HEK293 (cell line): ENCODE results near the gene IP6K3.

Source experiments
- CTCF ChIA-PET: fragments of 350-600 bp; formaldehyde crosslinking; extraction: SDS; loops from one replicate; lab custom pipeline; 2021; ENCODE audit warnings: antibody characterized with exemption; lab: Yijun Ruan, JAX
- POLR2A ChIA-PET: fragments of 300-600 bp; formaldehyde crosslinking; extraction: SDS; loops from one replicate; lab custom pipeline; 2020; ENCODE audit warnings: antibody characterized with exemption, inconsistent platforms; lab: Yijun Ruan, JAX
- H3K27ac ChIP-seq: fragments of 200-500 bp; sonication (Bioruptor generic); 2 replicates; pipeline ENCODE4 v1.5.1; 2014; ENCODE audit warnings: low read depth, low read length, control low read depth, inconsistent platforms; ENCODE audit errors: extremely low read depth
- H3K36me3 ChIP-seq, 2 experiments: fragments of 200-500 bp in 1 of 2; sonication (Bioruptor generic) in 1 of 2; 1 replicate in 1 of 2; 2 replicates in 1 of 2; pipeline ENCODE4 v1.5.1; 2014 to 2017; ENCODE audit warnings: inconsistent platforms in 2 of 2, low read length in 2 of 2; ENCODE audit not compliant: control insufficient read depth in 2 of 2, insufficient read depth in 1 of 2
- H3K4me1 ChIP-seq: fragments of 200-500 bp; sonication (Bioruptor generic); 2 replicates; pipeline ENCODE4 v1.5.1; 2014; ENCODE audit warnings: mild to moderate bottlenecking, low read length, inconsistent platforms; ENCODE audit not compliant: control insufficient read depth, insufficient read depth
- H3K4me3 ChIP-seq: 2 replicates; pipeline ENCODE4 v1.5.1; 2011; ENCODE audit warnings: low read depth, mild to moderate bottlenecking, control low read depth, low read length, moderate library complexity
- H3K9me3 ChIP-seq: fragments of 200-500 bp; sonication (Bioruptor generic); 2 replicates; pipeline ENCODE4 v1.5.1; 2014; ENCODE audit warnings: low read depth, low read length, inconsistent platforms; ENCODE audit not compliant: control insufficient read depth, insufficient read depth
- KLF1 ChIP-seq: fragments of 450-650 bp; formaldehyde crosslinking; IDR thresholded peaks from 2 replicates; pipeline ENCODE4 v1.5.1; 2016; ENCODE audit warnings: missing biosample characterization, missing genetic modification characterization
- KLF9 ChIP-seq: fragments of 450-650 bp; formaldehyde crosslinking; IDR thresholded peaks from 2 replicates; pipeline ENCODE4 v1.5.1; 2016; ENCODE audit warnings: missing biosample characterization, missing genetic modification characterization, low read depth
- MYNN ChIP-seq: fragments of 450-650 bp; formaldehyde crosslinking; IDR thresholded peaks from 2 replicates; pipeline ENCODE4 v1.5.1; 2016; ENCODE audit warnings: missing biosample characterization, missing genetic modification characterization, borderline replicate concordance
- MZF1 ChIP-seq: fragments of 450-650 bp; formaldehyde crosslinking; IDR thresholded peaks from 2 replicates; pipeline ENCODE4 v1.5.1; 2017; ENCODE audit warnings: missing biosample characterization, missing genetic modification characterization, borderline replicate concordance
- ZBTB17 ChIP-seq: fragments of 450-650 bp; formaldehyde crosslinking; IDR thresholded peaks from 2 replicates; pipeline ENCODE4 v1.5.1; 2016; ENCODE audit warnings: missing biosample characterization, missing genetic modification characterization
- ZIC2 ChIP-seq: fragments of 450-650 bp; formaldehyde crosslinking; IDR thresholded peaks from 2 replicates; pipeline ENCODE4 v1.5.1; 2016; ENCODE audit warnings: missing biosample characterization, missing genetic modification characterization
- ZNF146 ChIP-seq: fragments of 450-650 bp; formaldehyde crosslinking; IDR thresholded peaks from 2 replicates; pipeline ENCODE4 v1.5.1; 2016; ENCODE audit warnings: missing biosample characterization, missing genetic modification characterization
- ZNF169 ChIP-seq: fragments of 450-650 bp; formaldehyde crosslinking; IDR thresholded peaks from 2 replicates; pipeline ENCODE4 v1.5.1; 2016; ENCODE audit warnings: missing biosample characterization, missing genetic modification characterization
- ZNF239 ChIP-seq: fragments of 450-650 bp; formaldehyde crosslinking; IDR thresholded peaks from 2 replicates; pipeline ENCODE4 v1.5.1; 2016; ENCODE audit warnings: missing biosample characterization, missing genetic modification characterization
- ZNF24 ChIP-seq: fragments of 450-650 bp; formaldehyde crosslinking; IDR thresholded peaks from 2 replicates; pipeline ENCODE4 v1.5.1; 2016; ENCODE audit warnings: missing biosample characterization, missing genetic modification characterization
- ZNF560 ChIP-seq: fragments of 450-650 bp; formaldehyde crosslinking; IDR thresholded peaks from 2 replicates; pipeline ENCODE4 v1.5.1; 2017; ENCODE audit warnings: missing biosample characterization, missing genetic modification characterization, borderline replicate concordance
- ZNF596 ChIP-seq: fragments of 450-650 bp; IDR thresholded peaks from 2 replicates; pipeline ENCODE4 v1.5.0; 2018; ENCODE audit warnings: missing biosample characterization, mild to moderate bottlenecking, missing genetic modification characterization, moderate library complexity
- ZNF624 ChIP-seq: fragments of 450-650 bp; formaldehyde crosslinking; IDR thresholded peaks from 2 replicates; pipeline ENCODE4 v1.5.1; 2017; ENCODE audit warnings: missing biosample characterization, missing genetic modification characterization
- ZNF664 ChIP-seq: fragments of 450-650 bp; formaldehyde crosslinking; IDR thresholded peaks from 2 replicates; pipeline ENCODE4 v1.5.1; 2016; ENCODE audit warnings: missing biosample characterization, missing genetic modification characterization
- ZNF670 ChIP-seq: fragments of 450-650 bp; formaldehyde crosslinking; IDR thresholded peaks from 2 replicates; pipeline ENCODE4 v1.5.1; 2016; ENCODE audit warnings: missing biosample characterization, missing genetic modification characterization, low read depth
- ZNF768 ChIP-seq: fragments of 450-650 bp; formaldehyde crosslinking; IDR thresholded peaks from 2 replicates; pipeline ENCODE4 v1.5.1; 2018; ENCODE audit warnings: missing biosample characterization, mild to moderate bottlenecking, missing genetic modification characterization
- ZSCAN30 ChIP-seq: fragments of 450-650 bp; IDR thresholded peaks from 2 replicates; pipeline ENCODE4 v1.5.1; 2018; ENCODE audit warnings: missing biosample characterization, mild to moderate bottlenecking, missing genetic modification characterization, moderate library complexity
- TF ChIP-seq, protein P1 (sequence below): fragments of 450-650 bp; formaldehyde crosslinking; IDR thresholded peaks from 2 replicates; pipeline ENCODE4 v1.5.1; 2016; ENCODE audit warnings: missing biosample characterization, missing genetic modification characterization
- TF ChIP-seq, protein P2 (sequence below): fragments of 450-650 bp; IDR thresholded peaks from 2 replicates; pipeline ENCODE4 v1.5.1; 2018; ENCODE audit warnings: missing biosample characterization, missing genetic modification characterization

The IP6K3 gene

DNA sequence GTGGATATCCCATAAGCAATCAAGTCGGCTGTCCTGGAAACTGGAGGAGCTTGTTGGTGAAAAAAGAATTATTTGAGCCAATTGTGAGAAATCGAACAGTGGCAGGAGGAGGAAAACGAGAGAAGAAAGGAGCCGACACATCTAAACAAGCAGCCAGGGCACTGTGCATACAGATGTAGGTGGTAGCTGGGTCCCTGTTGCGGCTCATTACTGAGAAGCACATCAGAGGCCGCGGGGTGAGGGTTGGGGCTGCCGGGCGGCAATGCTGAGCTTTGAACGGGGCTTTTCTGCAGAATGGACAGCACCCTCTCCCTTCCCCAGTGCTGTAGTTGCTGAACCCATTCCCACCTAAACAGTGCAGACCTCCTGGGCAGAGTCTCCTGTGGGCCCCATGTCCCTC, 46.3 kb upstream of the IP6K3 start:
- CTCF ChIA-PET: interaction anchor here (0.6 to 2.4 kb wide), 2 partner anchors 15 to 35 kb away, joined by 5 to 6 read pairs; no protein-coding TSS in a partner anchor
- peaks cover 5% of the 10 kb centered on the region for H3K4me1 ChIP-seq
- TF ChIP-seq MYNN (tag by site-specific recombination) (no peak), ZBTB17 (tag by site-specific recombination) (no peak)
- TF ChIP-seq, all 188 proteins: peak for 0
- no peak overlapping the region for H3K27ac ChIP-seq
- no peaks in the 10 kb centered on the region for H3K9me3 ChIP-seq
- no peaks in the 10 kb centered on the region for H3K36me3 ChIP-seq
- no peak overlapping the region for H3K4me3 ChIP-seq
- POLR2A ChIA-PET: interaction anchor here (1.5 kb wide), 1 partner anchor 12 kb away, joined by 4 read pairs; no protein-coding TSS in a partner anchor

DNA sequence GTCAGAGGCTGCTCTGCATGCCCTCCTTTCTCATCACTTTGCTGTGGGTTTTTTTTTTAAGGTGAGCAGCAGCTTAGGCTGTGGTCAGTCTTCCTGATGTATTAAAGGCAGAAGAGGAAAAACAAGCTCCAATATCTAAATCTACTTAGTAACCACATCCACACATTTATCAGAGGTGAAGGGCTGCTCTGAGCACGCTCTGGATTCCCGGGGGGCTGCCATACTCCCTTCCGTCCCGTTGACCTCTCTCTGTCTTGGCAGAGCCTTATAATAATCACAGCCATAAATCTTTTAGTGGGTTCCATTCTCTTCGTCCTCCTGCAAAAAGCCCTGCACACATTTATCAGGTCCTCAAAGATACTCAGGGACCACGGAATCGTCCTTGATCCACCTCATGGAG, 44.9 kb upstream of the IP6K3 start:
- TF ChIP-seq ZNF624 (tag by site-specific recombination) (no peak), ZSCAN30 (tag by site-specific recombination) (no peak)
- TF ChIP-seq, protein P1, sequence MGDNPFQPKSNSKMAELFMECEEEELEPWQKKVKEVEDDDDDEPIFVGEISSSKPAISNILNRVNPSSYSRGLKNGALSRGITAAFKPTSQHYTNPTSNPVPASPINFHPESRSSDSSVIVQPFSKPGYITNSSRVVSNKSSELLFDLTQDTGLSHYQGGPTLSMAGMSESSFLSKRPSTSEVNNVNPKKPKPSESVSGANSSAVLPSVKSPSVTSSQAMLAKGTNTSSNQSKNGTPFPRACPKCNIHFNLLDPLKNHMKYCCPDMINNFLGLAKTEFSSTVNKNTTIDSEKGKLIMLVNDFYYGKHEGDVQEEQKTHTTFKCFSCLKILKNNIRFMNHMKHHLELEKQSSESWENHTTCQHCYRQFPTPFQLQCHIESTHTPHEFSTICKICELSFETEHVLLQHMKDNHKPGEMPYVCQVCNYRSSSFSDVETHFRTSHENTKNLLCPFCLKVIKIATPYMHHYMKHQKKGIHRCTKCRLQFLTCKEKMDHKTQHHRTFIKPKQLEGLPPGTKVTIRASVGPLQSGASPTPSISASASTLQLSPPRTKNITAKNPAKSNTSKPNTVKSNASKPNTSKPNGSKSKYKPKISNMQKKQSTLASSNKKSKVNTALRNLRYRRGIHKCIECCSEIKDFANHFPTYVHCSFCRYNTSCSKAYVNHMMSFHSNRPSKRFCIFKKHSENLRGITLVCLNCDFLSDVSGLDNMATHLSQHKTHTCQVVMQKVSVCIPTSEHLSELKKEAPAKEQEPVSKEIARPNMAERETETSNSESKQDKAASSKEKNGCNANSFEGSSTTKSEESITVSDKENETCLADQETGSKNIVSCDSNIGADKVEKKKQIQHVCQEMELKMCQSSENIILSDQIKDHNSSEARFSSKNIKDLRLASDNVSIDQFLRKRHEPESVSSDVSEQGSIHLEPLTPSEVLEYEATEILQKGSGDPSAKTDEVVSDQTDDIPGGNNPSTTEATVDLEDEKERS: no peak
- ChIA-PET POLR2A (interaction anchor here (0.6 to 1.7 kb wide), 4 partner anchors 10 to 577 kb away, joined by 3 to 5 read pairs (median 4); no protein-coding TSS in a partner anchor), CTCF (interaction anchor here (0.6 to 1.3 kb wide), 4 partner anchors 10 to 263 kb away, joined by 3 to 4 read pairs (median 4); no protein-coding TSS in a partner anchor)
- Histone ChIP-seq H3K4me1 (peaks cover 14% of the 10 kb centered on the region), H3K27ac (no peak overlapping the region), H3K4me3 (no peak overlapping the region), H3K9me3 (no peaks in the 10 kb centered on the region), H3K36me3 (no peaks in the 10 kb centered on the region)

DNA sequence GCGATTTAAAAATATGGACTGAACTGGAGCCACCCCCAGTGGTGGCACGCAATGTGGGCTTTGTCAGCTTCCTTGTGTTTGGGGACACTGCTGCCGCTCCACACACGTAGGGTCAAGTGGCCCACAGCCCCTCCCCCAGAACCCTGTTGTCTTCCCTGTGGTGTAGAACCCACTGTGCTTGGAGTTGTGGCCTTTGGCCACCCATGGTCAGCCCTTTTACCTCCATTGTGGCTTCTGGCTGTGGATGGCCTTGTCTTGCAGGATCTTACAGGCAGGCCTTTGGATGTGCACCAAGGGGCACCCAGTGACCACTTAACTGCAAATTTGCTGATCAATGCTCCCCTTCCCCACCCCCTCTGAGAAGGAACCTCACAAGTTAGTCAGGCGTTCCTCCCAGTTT, 44.2 kb upstream of the IP6K3 start:
- TF ChIP-seq ZIC2 (tag by site-specific recombination): peak; percentile 32; the same call in 1 of the 2 replicates
- TF ChIP-seq, protein P2, sequence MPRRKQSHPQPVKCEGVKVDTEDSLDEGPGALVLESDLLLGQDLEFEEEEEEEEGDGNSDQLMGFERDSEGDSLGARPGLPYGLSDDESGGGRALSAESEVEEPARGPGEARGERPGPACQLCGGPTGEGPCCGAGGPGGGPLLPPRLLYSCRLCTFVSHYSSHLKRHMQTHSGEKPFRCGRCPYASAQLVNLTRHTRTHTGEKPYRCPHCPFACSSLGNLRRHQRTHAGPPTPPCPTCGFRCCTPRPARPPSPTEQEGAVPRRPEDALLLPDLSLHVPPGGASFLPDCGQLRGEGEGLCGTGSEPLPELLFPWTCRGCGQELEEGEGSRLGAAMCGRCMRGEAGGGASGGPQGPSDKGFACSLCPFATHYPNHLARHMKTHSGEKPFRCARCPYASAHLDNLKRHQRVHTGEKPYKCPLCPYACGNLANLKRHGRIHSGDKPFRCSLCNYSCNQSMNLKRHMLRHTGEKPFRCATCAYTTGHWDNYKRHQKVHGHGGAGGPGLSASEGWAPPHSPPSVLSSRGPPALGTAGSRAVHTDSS (tag by site-specific recombination): no peak
- Histone ChIP-seq H3K4me1 (peaks cover 14% of the 10 kb centered on the region), H3K4me3 (no peak overlapping the region), H3K9me3 (no peaks in the 10 kb centered on the region), H3K36me3 (peaks cover 0 to 7% of the 10 kb centered on the region in 2 experiments; a peak in 1 of 3 replicates), H3K27ac (no peak overlapping the region)
- ChIA-PET CTCF (interaction anchor here (0.6 to 1.3 kb wide), 4 partner anchors 11 to 264 kb away, joined by 3 to 4 read pairs (median 4); no protein-coding TSS in a partner anchor), POLR2A (interaction anchor here (1.1 to 1.7 kb wide), 2 partner anchors 11 to 21 kb away, joined by 3 to 5 read pairs; no protein-coding TSS in a partner anchor)

DNA sequence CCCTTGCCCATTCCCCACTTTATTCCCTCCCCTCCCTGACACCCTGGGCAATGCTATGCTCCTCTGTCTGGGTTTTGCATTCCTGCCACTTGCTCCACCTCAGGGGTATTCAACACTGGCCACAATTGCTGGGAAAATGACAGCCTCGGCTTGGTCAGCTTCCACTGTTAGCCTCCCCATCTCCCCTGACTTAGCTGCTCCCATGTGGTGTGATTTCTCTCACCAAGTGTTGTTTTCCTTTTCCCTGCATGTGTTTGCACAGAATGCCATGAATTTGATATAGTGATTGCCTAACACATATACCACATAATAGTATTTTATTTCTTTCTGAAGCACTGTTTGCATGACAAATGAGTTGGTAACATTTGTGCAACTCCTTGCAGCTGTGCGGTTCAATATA, 43.7 kb upstream of the IP6K3 start:
- Histone ChIP-seq H3K4me3 (no peak overlapping the region), H3K36me3 (peaks cover 0 to 12% of the 10 kb centered on the region in 2 experiments; a peak in 1 of 3 replicates), H3K4me1 (peaks cover 14% of the 10 kb centered on the region), H3K27ac (no peak overlapping the region)
- CTCF ChIA-PET: interaction anchor here (1.0 to 1.2 kb wide), 2 partner anchors 23 to 46 kb away, joined by 3 to 4 read pairs; no protein-coding TSS in a partner anchor
- POLR2A ChIA-PET: interaction anchor here (1.7 kb wide), 1 partner anchor 11 kb away, joined by 5 read pairs; no protein-coding TSS in a partner anchor
- TF ChIP-seq ZNF670 (tag by site-specific recombination) (no peak), ZNF169 (no peak), ZNF560 (tag by site-specific recombination) (no peak), ZNF146 (tag by site-specific recombination) (no peak), KLF9 (no peak), ZNF24 (tag by site-specific recombination) (no peak), MZF1 (tag by site-specific recombination) (no peak), ZNF768 (tag by site-specific recombination) (no peak), ZNF239 (tag by site-specific recombination) (no peak), KLF1 (tag by site-specific recombination) (no peak), ZNF596 (tag by site-specific recombination) (no peak), ZNF664 (tag by site-specific recombination) (no peak)
- TF ChIP-seq, all 188 proteins: peak for 0
- H3K9me3 ChIP-seq: no peaks in the 10 kb centered on the region
